ENCODE measurements around the gene ITGA7. TPM values are rescaled to one million over a fixed set of nuclear protein-coding genes. Genes with fewer than 3 reads are reported as not detected.
A peak's percentile ranks its signal among the peaks of the same experiment; 100 is the strongest.

The ITGA7 gene
- total RNA-seq, 1 donor from 2014 or later: 26.5 TPM

DNA sequence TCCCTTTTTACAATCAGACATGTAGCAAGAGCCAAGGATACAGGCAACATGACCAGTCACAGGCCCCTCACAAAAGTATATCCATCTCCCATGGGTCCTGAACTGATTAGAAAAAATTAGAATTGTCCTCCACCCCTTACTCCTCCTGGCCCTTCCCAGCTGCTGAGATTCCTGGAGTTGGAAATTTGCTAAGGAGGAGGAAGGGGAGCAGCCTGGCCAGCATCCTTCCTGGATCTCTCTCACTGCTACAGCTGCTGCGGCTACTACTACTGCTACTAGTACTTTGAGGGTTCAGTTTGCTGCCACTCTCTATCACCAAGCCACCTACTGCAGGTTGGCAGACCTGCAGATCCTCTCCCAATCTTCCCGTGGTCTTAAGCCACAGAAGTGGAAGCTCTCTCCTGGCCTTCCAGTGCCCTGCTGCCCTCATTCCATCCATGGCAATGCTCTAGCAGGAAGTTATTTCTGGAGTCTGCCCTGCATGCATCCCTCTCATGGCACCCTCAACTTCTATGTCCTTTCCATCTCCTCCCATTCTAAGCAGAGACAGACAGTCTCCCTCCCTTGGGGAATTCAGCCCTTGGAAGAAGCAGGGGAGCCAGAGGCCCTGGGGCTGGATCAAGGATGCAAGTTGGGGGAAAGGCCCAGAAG, 1.0 kb downstream of the ITGA7 start:
- Histone ChIP-seq H3K4me2 (ENCODE audit: low read length) (peak overlapping the region; percentile 90), H4K20me1 (ENCODE audit: insufficient read depth, low read length) (no peaks in the 10 kb centered on the region), H3K27me3 (ENCODE audit: insufficient read depth, low read length) (peaks cover 3% of the 10 kb centered on the region), H3K79me2 (ENCODE audit: insufficient read depth, low read length) (peaks cover 33% of the 10 kb centered on the region), H3K9ac (ENCODE audit: low read length) (peak overlapping the region; percentile 33), H3K4me1 (ENCODE audit: insufficient read depth, low read length) (peaks cover 8% of the 10 kb centered on the region), H2AFZ (ENCODE audit: low read depth, low read length) (peak overlapping the region; percentile 76), H3K27ac (ENCODE audit: low read depth, low read length) (no peak overlapping the region), H3K4me3 (ENCODE audit: insufficient read depth, low read depth, low read length) (peak overlapping the region; percentile 55), H3K9me3 (ENCODE audit: insufficient read depth, low read depth, low read length) (no peaks in the 10 kb centered on the region), H3K36me3 (ENCODE audit: insufficient read depth, low read length) (no peaks in the 10 kb centered on the region)
- no peaks in the 10 kb centered on the region for H3K9me3 Mint-ChIP-seq (ENCODE audit: unreplicated experiment)
- no peaks in the 10 kb centered on the region for H3K36me3 Mint-ChIP-seq (ENCODE audit: low read depth, unreplicated experiment)
- DNase-seq (ENCODE audit: low read depth) (no peak), FAIRE-seq (no peak)
- TF ChIP-seq, protein P1, sequence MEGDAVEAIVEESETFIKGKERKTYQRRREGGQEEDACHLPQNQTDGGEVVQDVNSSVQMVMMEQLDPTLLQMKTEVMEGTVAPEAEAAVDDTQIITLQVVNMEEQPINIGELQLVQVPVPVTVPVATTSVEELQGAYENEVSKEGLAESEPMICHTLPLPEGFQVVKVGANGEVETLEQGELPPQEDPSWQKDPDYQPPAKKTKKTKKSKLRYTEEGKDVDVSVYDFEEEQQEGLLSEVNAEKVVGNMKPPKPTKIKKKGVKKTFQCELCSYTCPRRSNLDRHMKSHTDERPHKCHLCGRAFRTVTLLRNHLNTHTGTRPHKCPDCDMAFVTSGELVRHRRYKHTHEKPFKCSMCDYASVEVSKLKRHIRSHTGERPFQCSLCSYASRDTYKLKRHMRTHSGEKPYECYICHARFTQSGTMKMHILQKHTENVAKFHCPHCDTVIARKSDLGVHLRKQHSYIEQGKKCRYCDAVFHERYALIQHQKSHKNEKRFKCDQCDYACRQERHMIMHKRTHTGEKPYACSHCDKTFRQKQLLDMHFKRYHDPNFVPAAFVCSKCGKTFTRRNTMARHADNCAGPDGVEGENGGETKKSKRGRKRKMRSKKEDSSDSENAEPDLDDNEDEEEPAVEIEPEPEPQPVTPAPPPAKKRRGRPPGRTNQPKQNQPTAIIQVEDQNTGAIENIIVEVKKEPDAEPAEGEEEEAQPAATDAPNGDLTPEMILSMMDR (IDR thresholded peaks at IDR 0.05; ENCODE audit: insufficient read depth, low read depth, low read length): no peak
- TF ChIP-seq EZH2 (IDR thresholded peaks at IDR 0.05; ENCODE audit: insufficient read depth, low read length): no peak
- peak overlapping the region; percentile 81 for H3K4me3 Mint-ChIP-seq (ENCODE audit: unreplicated experiment)
- peaks cover 22% of the 10 kb centered on the region for H3K27me3 Mint-ChIP-seq (ENCODE audit: low read depth, unreplicated experiment)
- no peak overlapping the region for H3K27ac Mint-ChIP-seq (ENCODE audit: unreplicated experiment)
- H3K4me1 Mint-ChIP-seq (ENCODE audit: low read depth, unreplicated experiment): peaks cover 15% of the 10 kb centered on the region

DNA sequence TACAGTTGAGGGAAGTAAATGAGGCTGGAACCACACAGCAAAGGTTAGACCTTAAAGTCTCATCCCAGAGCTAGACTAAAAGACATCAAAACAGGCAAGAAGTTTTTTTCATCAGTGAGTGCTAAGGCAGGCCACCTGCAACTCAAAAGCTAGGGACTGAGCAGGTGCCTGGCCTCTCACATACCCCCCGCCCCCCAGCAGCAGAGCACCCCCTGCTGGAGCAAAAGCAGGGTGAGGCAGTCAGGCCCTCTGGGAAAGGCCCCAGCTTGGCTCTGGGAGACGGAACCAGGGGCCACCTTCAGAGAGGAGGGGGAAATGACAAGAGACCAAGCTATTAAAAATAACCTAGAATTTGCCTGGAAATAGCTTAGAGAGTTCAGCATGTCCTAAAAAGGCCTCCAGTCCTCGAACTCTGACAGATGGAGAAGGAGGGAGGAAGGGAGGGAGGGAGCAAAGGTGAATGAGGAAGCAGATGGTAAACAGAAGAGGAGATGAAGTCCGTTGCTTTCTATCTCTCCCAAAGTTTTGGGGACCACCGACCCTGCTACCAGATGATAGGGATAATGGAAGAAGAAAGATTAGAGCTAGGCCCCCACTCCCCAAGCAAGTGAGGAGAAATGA, 1.8 kb downstream of the ITGA7 start:
- Mint-ChIP-seq H3K4me3 (ENCODE audit: unreplicated experiment) (peak overlapping the region; percentile 81), H3K4me1 (ENCODE audit: low read depth, unreplicated experiment) (peaks cover 17% of the 10 kb centered on the region), H3K9me3 (ENCODE audit: unreplicated experiment) (no peaks in the 10 kb centered on the region), H3K27ac (ENCODE audit: unreplicated experiment) (no peak overlapping the region), H3K27me3 (ENCODE audit: low read depth, unreplicated experiment) (peaks cover 22% of the 10 kb centered on the region), H3K36me3 (ENCODE audit: low read depth, unreplicated experiment) (peaks cover 3% of the 10 kb centered on the region)
- peaks cover 4% of the 10 kb centered on the region for H4K20me1 ChIP-seq (ENCODE audit: insufficient read depth, low read length)
- TF ChIP-seq EZH2 (IDR thresholded peaks at IDR 0.05; ENCODE audit: insufficient read depth, low read length): no peak
- TF ChIP-seq, protein P1 (IDR thresholded peaks at IDR 0.05; ENCODE audit: insufficient read depth, low read depth, low read length): no peak
- no peak overlapping the region for H3K4me3 ChIP-seq (ENCODE audit: insufficient read depth, low read depth, low read length)
- H3K36me3 ChIP-seq (ENCODE audit: insufficient read depth, low read length): no peaks in the 10 kb centered on the region
- H3K9me3 ChIP-seq (ENCODE audit: insufficient read depth, low read depth, low read length): no peaks in the 10 kb centered on the region
- peaks cover 10% of the 10 kb centered on the region for H3K4me1 ChIP-seq (ENCODE audit: insufficient read depth, low read length)
- peaks cover 3% of the 10 kb centered on the region for H3K27me3 ChIP-seq (ENCODE audit: insufficient read depth, low read length)
- H3K79me2 ChIP-seq (ENCODE audit: insufficient read depth, low read length): peaks cover 35% of the 10 kb centered on the region
- FAIRE-seq: no peak
- no peak overlapping the region for H3K27ac ChIP-seq (ENCODE audit: low read depth, low read length)
- DNase-seq (ENCODE audit: low read depth): no peak
- H3K4me2 ChIP-seq (ENCODE audit: low read length): peak overlapping the region; percentile 90
- no peak overlapping the region for H3K9ac ChIP-seq (ENCODE audit: low read length)
- H2AFZ ChIP-seq (ENCODE audit: low read depth, low read length): no peak overlapping the region

Data from astrocyte (in vitro differentiated cells and primary cell).